GM19467 (cell line): Measurements from ENCODE around the gene SGF29.
"Not testable (repeated sequence)": the region's sequence is repeated elsewhere in the genome, so short reads cannot be mapped to it uniquely, and the experiment has no call there.

Experiments used
- ATAC-seq: cut with Tn5 transposase; IDR thresholded peaks from one replicate; pipeline ENCODE4 v1.9.1; 2021; ENCODE audit warnings: mild to moderate bottlenecking, moderate library complexity; ENCODE audit not compliant: unreplicated experiment

The SGF29 gene

DNA sequence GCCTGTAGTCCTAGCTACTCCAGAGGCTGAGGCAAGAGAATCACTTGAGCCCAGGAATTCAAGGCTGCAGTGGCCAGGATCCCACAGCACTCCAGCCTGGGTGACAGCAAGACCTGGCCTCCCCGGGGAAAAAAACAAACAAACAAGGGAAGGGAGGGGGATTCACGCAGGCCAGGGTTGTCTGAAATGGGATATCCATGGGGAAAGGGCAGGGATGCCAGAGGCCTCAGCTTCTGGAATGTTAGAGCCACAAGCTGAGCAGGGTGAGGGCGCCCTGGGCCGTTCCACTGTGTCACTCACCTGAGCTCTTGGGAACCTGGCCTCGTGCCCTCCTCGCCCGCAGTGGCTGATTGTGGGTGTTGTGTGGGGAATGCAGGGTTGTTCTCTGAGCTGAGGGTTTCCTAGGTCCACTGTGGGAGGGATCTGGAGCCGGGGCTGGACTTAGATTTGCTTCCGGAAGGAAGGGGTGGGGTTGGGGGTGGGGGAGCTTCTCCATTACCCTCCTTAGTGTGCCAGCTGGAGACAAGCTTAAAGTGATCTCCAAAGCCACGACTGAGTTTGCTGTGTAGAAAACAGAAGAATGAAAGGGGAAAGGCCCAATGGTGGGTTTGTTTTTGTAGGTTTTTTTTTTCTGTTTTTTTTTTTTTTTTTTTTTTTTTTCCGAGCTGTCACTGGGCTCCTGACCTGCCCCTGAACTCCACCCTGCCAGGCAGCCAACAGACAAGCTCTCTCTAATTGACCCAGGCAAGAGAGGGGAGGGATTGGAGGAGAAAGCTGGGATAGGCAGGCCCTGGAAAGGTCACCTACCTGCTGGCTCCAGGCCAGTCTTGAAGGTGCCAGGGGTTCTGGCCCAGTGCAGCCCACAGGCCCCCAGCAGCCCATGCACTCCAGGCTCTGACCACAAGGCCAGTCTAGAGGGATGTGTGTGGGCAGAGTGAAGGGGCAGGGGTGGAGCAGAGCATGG lies 56.2 kb downstream of the SGF29 start, which contains the start of gene SULT1A1:
Gene SULT1A1 (minus strand): TSS at position 414 of the 964 bp plus-strand sequence. CDS start 1,189 bp downstream, outside the sequence.
- no peak for ATAC-seq

DNA sequence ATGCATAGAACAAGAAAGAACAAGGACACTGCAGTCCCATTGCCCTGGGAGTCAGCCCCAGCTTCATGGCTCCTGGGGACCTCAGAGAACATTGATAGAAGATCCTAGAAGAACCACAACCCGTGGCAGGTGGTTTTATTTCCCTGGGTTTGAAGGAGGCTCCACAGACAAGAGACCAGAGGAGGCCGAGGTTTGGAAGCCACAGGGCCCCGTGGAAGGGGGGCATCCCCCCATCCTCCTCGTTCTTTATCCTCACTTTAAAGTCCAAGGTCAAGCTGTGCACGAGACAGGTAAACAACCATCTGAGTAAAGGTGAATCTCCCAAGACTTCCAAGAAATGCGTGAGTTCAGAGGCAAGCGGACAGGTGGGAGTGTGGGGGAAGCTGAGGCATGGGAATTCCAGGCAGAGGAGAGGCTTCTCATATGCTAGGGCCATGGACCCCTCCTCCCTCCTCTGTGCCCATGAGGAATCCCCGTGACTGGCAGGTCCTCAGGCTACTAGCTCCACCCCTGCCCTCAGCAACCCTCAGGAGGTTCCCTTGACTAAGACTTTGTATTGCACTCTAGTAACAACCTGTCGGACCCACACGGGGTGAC lies 57.0 kb downstream of the SGF29 start:
- ATAC-seq: no peak

DNA sequence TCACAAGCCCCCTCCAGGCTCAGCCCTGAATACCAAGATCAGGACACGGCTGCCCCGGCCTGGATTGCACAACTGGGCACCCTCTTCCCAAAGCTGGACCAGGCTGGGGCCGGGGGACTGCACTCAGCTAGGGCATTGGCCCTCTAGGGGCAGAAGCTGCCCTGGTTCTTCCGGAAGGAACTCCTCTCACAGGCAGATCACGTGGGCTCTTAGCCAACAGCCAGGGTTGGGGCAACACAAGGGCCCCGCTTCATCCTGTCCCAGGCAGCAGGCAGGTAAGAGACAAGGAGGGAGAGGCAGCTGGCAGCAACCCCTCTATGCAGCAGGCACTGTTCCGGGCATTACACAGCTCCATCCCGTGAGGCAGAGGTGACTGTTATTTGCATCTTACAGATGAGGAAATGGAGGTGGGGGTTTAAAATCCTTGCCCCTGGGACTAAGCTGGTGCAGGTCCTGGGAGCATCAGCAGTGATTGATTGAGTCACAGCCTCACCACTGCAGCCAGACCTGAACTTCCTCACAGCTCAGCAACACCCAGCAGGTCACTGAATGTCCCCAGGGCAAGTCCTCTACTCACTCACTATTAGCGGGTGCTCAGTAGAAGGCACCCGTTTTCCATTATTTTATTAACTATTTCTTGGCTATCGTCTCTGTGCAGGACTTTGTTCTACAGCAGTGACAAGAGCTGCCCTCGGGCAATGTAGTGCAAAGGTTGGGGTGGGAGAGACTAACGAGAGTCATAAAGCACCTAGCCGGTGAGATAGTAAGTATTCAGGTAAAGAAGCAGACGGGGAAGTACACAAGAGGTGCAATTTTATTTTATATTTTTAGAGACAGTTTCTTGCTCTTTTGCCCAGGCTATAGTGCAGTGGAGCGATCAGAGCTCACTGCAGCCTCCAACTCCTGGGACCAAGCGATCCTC lies 58.9 kb downstream of the SGF29 start:
- ATAC-seq: peak; percentile 47

DNA sequence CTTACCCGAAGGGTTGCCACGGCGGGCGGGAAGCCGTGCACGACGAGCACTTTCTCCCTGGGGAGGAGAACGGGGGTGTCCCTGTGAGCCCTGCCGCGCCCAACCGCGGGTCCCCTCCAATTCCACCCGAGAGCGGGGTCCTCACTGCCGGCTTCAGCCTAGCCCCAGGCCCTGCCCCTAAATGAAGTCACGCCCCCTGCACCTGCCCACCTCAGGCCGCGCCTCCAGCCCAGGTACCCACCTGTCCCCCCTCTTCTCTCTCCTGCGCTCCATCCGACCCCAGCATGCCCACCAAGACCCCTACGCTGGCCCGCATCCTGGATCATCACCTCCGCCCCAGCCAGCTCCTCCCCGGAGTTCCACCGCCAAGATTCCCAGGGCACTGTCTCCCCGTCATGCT lies 60.2 kb downstream of the SGF29 start:
- ATAC-seq: not testable (repeated sequence)

- ATAC-seq: not testable (repeated sequence)
Observed at GRCh38 chr16:28614561-28614960, 60.8 kb downstream of the SGF29 start.

GRCh38 chr16:28615486-28616223 lies 61.9 kb downstream of the SGF29 start:
- not testable (repeated sequence) for ATAC-seq

DNA sequence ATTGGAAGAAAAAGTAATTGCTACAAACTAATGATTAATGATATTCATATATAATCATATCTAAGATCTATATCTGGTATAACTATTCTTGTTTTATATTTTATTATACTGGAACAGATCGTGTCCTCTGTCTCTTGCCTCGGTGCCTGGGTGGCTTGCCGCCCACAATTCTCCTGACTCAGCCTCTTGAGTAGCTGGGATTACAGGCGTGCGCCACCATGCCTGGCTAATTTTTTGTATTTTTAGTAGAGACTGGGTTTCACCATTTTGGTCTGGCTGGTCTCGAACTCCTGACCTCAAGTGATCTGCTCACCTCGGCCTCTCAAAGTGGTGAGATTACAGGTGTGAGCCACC lies 62.5 kb downstream of the SGF29 start:
- not testable (repeated sequence) for ATAC-seq

- no peak for ATAC-seq
Observed at GRCh38 chr16:28616636-28617035, 62.9 kb downstream of the SGF29 start.

DNA sequence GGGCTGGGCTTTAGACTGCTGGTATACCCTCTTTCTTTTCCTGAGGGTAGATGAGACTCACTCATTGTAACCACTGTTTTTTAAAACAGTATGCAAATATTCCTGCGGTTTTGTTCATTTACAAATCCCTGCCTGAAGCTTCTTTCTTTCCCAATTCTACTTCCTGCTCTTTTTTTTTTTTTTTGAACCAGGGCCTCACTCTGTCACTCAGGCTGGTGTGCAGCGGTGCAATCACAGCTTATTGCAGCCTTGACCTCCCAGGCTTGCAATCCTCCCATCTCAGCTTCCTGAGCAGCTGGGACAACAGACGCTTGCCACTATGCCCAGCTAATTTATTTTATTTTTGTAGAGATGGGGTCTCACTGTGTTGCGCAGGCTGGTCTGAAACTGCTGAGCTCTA lies 64.2 kb downstream of the SGF29 start:
- no peak for ATAC-seq

DNA sequence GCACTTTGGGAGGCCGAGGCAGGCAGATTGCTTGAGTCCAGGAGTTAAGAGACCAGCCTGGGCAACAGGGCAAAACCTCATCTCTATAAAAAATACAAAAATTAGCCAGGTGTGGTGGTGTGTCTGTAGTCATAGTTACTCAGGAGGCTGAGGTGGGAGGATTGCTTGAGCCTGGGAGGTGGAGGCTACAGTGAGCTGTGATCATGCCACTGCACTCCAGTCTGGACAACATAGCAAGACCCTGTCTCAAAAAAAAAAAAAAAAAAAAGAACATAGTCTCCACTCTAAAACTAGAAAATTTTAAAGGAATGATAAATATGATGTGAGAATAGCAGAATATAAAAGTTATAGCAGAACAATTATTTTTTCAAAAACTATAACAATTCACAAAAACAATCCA lies 66.6 kb downstream of the SGF29 start:
- not testable (repeated sequence) for ATAC-seq

DNA sequence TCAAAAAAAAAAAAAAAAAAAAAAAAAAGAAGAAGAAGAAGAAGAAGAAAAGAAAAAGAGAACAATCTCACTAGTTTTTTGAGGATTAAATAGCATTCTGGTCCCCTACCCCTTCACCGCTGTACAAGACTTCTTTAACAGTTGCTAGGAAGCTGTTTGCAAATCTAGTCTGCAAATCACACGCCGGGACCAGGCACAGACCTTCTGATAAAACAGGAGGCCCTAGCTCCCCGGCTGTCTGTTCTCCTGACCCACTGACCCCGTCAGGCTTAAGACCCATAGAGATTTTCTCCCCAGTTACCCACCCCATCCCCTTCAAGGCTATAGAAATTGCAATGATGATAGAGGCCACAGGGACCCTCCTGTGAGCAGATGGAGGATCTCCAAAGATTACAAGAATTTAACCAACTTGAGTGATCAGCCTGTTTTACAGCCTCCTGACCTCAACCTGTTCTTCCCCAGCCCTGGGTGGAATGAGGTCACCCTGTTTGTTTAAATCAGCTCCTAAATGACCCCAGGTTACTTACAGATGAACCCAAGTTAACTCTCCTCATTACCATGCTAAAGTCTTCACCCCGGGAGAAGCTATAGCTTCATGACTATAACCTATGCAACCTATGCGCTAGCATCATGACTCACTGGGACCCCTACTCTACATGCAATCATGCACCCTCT lies 67.9 kb downstream of the SGF29 start:
- ATAC-seq: no peak

- ATAC-seq: not testable (repeated sequence)
Observed at GRCh38 chr16:28622532-28623171, 68.9 kb downstream of the SGF29 start.

DNA sequence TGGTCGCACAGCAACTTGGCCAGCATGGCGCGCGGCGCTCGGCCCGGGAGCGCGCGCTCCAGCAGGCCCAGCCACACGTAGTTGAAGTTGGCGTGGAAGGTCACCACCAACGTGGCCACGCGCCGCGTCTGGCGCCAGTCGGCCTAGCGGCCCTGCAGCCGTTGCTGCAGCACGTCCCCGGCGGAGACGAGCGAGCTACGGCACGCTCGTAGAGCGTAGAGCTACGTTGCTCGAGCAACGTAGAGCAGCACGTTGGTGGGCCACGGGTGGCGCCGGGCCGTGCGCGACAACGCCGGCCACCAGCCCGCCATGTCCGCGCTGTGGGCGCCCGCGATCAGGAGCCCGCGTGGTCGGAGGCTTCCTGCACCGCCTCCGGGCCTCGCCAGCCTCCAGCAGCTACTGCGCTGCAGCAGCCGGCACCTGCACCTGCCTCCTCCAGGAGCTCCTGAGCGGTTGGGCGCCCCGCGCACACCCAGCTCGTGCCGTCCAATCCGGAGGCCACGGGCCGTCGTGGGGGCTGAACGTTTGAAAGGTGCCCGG lies 69.5 kb downstream of the SGF29 start:
- ATAC-seq: no peak

DNA sequence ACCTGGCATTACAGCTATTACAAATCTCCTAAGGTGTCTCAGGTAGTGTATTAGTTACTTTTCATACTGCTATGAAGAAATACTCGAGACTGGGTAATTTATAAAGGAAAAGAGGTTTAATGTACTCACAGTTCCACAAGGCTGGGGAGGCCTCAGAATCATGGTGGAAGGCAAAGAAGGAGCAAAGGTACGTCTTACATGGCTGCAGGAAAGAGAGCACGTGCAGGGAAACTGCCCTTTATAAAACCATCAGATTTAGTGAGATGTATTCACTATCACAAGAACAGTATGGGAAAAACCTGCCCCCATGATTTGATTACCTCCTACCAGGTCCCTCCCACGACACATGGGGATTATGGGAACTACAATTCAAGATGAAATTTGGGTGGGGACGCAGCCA lies 77.2 kb downstream of the SGF29 start:
- ATAC-seq: not testable (repeated sequence)

DNA sequence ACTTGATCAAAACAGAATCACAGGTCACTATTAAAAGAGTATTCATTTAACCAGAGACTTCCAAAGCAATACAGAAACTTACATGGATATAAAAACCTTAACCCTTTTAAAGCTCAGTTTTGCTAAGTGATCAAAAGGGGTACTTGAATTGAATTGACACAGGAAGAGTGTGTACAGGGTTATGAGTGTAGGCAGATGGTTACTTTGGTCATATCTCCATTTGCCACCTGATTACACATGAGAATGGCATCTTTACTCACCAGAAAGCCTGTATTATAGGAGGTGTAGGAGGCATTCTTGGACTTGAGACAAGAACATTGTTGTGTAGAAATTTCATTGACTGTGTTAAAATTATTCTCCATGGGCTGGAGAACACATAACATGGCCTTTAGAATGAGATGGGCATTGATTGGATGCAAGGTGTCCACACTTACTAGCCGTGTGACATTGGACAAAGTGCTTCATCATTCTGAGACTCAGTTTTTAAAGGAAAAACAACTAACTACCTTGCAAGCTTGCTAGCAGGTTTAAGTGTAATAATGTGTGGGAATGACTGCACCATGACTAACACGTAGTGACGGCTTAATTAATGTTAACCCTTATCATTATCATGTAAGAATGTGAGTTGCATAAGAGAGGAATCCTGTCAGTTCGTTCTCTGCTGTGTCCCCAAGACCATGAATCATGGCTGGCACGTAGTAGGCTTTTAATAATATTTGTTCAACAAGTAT lies 82.5 kb downstream of the SGF29 start:
- not testable (repeated sequence) for ATAC-seq

- not testable (repeated sequence) for ATAC-seq
Observed at GRCh38 chr16:28637765-28638164, 84.0 kb downstream of the SGF29 start, which contains the start of gene NPIPB8. NPIPB8 (plus strand) TSS chr16:28638065; CDS start chr16:28638361, 296 bp downstream.

GRCh38 chr16:28638359-28638758 lies 84.6 kb downstream of the SGF29 start:
- ATAC-seq: not testable (repeated sequence)

GRCh38 chr16:28639959-28640358 lies 86.2 kb downstream of the SGF29 start:
- ATAC-seq: not testable (repeated sequence)
